HG03521 (cell line): ENCODE results near the gene PRKCE.

Source experiments
- ATAC-seq: cut with Tn5 transposase; IDR thresholded peaks from one replicate; pipeline ENCODE4 v1.9.1; 2021; ENCODE audit warnings: mild to moderate bottlenecking, moderate library complexity; ENCODE audit not compliant: unreplicated experiment

The PRKCE gene

GRCh38 chr2:46125798-46126197 is 474.3 kb downstream of the PRKCE start:
- no peak for ATAC-seq

DNA sequence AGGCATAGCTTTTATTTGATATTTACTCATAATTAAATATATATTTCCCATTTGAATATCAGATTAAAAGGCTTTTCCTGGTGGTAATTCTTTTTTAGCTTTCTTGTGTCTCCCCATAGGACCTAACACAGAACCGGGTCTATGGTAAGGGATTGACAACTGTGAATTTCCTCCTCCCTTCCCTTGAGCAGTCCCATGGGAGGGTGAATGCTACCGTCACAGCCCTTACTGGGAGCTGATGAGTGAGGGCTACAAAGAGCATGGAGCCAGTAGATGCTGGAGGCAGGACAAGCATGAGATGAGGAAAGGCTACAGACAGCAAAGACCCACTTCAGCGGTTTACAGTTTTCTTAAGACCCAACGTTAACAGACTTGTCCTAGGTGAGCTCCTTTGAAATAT is 475.1 kb downstream of the PRKCE start:
- ATAC-seq, result no peak

GRCh38 chr2:46127176-46127575 is 475.7 kb downstream of the PRKCE start:
- no peak for ATAC-seq

GRCh38 chr2:46130511-46130910 is 479.0 kb downstream of the PRKCE start:
- ATAC-seq, result no peak

GRCh38 chr2:46132996-46133395 is 481.5 kb downstream of the PRKCE start:
- ATAC-seq, result no peak

- no peak for ATAC-seq
Measured at GRCh38 chr2:46134531-46135227, 483.2 kb downstream of the PRKCE start.

GRCh38 chr2:46135228-46135855 is 483.9 kb downstream of the PRKCE start:
- ATAC-seq, result no peak

- ATAC-seq, result no peak
Measured at GRCh38 chr2:46135958-46136357, 484.5 kb downstream of the PRKCE start.

GRCh38 chr2:46136481-46136880 is 485.0 kb downstream of the PRKCE start:
- no peak for ATAC-seq

- no peak for ATAC-seq
Measured at GRCh38 chr2:46136953-46137352, 485.5 kb downstream of the PRKCE start.

DNA sequence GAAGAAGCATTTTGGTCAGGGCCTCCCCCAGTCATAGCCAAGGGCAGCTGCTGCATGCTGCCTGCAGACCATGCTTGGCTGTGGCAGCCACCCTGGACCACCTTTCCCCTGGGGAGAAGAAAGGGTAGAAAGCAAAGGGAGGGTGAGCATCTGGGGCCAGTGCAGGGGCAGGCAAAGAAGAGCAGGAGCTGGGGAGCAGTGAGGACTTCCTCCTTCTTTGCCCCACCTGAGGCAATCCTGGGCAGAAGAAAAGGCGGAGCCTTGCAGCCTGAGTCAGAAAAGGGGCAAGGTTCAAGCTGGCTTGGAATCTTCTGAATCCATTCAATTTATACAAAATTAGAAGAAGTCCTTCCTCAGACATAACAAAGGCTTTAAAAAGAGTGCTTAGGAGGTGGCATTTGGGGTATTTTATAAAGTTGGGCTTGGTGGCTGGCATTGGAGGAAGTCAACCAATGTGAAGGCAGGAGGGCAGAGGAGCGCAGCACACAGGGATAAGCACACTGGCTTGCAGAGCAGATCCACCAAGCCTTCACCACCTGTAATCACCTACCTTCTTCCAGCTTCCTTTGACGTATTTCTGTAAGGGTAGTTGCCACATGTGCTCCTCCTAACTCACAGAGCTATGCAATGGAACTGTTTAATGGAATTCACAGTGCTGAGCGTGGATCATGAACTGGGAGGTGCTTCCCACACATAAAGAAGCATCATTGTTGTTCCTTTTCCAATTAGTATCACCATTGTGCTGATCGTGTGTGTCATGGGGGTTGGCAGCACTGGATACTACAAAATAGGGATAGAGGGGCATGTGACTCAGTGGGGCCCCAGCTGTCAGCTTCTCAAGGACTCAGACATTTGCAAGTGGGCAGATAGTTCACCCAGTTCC is 491.3 kb downstream of the PRKCE start:
- no peak for ATAC-seq

- ATAC-seq, result no peak
Measured at GRCh38 chr2:46143429-46144132, 492.1 kb downstream of the PRKCE start.

- ATAC-seq, result no peak
Measured at GRCh38 chr2:46144133-46144800, 492.8 kb downstream of the PRKCE start.

GRCh38 chr2:46145017-46145416 is 493.5 kb downstream of the PRKCE start:
- no peak for ATAC-seq

- ATAC-seq, result no peak
Measured at GRCh38 chr2:46145840-46146239, 494.4 kb downstream of the PRKCE start.

- ATAC-seq, result no peak
Measured at GRCh38 chr2:46146866-46147502, 495.5 kb downstream of the PRKCE start.

DNA sequence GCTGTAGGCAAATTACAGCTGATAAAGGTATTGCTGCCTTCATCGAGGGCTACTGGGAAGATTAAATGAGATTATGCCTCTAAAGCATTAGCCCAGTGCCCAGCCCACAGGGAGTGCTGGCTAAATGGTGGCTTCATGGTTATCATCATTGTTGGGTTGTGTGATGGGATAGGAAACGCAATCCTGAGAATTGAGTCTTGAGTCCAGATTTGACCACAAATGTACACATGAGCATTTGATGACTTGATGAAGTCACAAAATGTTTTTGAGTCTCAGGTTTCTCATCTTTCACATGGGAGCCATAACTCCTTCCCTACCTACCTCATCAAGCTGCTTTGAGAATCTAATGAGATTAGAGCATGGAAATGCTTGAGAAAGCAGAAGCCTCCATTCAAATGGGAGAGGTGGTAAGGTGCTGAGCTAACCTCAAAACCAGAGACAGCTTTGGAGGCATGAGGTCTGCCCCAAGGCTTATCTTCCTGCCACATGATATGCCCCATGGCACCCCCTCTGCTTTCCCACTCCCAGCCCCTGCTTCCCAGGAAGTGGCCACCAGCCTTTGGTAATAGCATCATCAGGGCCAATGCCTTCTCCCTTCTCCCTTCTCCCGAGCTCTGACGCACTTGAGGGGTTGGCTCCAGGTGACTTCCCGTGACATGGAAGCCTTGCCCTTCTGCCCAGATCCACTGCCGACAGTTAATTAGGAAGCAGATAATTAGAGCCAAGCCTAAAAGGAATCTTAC is 496.3 kb downstream of the PRKCE start:
- ATAC-seq, result no peak

- ATAC-seq, result no peak
Measured at GRCh38 chr2:46148369-46148736, 496.9 kb downstream of the PRKCE start.

DNA sequence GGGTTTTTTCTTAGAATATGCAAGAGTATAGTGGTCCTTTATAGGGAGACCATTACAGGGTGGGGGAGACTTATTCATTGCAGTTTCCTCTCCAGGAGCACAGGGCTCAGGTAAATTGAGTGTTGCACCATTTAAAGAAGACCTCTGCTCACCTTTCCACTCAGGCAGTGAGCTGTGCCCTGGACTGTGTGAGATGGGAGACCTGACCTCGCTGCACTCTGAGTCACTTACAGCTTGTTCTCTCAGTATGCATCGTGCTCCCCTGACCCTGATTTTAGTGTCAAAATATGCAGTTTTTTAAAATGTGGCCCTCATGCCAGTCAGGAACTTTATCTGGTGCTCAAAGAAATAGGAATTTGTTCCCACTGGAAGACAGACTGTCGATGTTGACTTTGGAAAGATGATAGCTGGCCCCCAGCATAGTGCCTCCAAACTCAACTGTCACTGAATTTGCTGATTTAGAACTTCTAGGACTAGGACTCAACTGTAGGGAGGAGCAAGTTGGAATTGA is 499.0 kb downstream of the PRKCE start:
- no peak for ATAC-seq
